Activated CD8-positive, alpha-beta memory T cell treated with anti-CD3 and anti-CD28 coated beads, Interleukin-2, amount 50 U/mL, for 48 hours (primary cell): ENCODE measurements around the gene TMEM108.
A peak's percentile ranks its signal among the peaks of the same experiment; 100 is the strongest.

Source experiments
- DNase-seq: peaks from one replicate; pipeline ENCODE4 v3.0.0-alpha.2; 2020

TMEM108 gene

DNA sequence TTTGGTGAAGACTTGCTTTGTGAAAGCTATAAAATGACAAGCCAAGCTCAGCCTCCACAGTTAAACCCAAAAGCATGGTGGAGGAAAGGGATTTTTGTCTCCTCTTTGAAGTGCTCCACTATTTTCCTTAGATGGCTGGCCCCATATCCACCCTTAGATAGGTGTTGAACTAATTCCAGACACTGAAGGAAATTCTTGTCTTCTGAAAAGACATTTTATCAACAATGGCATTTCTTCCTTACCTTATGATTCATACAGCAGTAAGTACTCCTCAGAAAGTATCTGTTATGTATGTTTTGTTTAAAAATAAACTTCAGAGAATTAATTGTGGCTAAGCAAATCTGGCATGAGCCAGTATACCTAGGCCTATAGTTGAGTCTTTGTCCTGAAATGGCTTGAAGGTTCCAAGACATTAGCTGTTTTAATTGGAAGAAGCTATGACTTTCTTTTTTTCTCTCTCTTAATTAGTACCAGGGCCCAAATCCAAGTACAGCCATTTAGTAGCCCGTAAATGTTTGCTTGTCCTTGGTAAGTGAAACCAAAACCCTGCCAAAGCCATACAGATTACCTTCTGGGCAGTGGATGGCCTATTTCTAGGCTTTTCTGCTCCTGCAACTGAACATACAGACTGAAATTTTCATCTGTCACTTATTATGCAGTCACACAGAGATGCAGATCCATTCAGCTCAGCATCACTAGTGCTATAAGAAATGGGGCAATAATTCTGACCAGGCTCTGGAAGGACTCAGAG, 356.5 kb downstream of the TMEM108 start:
- no peak for DNase-seq

GRCh38 chr3:133396906-133397305, 358.7 kb downstream of the TMEM108 start:
- no peak for DNase-seq

DNA sequence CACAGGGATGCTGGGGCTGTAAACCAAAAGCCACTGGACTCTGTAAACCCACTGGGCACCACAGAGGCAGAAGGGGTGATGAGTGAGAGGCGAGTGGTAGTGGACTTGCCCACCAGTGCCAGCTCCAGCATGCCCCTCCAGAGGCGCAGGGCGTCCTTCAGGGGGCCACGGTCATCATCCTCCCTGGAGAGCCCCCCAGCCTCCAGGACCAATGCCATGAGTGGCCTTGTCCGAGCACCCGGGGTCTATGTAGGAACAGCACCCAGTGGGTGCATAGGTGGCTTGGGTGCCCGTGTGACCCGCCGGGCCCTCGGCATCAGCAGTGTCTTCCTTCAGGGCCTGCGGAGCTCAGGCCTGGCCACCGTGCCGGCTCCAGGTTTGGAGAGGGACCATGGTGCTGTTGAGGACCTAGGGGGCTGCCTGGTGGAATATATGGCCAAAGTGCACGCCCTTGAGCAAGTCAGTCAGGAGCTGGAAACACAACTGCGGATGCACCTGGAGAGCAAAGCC, 361.9 kb downstream of the TMEM108 start, which contains the start of gene BFSP2:
TSS of gene BFSP2 (plus strand) at position 51 of the 510 bp plus-strand sequence. CDS start at position 79, 28 bp downstream.
- DNase-seq, result no peak

DNA sequence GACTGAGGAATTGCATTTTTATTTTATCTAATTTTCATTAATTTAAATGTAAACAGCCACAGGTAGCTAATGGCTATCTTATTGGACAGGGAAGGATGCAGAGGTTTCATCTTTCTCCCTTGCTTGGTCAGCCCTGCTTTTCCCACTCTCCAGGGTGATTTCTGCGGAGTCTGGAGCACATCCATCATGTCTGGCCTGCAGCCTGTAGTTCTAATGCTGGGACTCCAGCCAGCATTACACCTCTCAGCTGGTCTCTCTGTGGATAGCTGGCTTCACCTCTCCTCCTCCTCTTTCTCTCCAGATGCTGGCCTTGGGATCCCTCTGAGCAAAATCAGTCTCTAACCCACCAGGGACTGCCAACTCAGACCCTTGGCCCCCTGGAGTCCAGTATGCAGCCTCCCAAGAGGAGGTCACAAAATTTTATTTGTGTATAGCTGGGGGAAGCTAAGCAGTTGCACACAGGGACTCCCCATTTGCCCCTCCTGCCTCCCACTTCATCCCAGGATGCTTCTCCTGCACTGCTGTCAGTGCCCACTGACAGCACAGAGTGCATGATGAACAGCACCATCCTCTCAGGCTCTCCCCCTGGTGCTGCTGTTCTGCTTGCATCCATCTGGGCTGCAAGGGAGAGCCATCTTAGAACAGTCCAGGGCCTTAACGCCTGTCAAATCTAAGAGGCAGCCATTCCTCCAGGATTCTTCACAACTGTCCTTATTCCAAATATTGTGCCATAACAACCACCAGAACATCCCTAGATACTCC, 363.4 kb downstream of the TMEM108 start:
- no peak for DNase-seq

GRCh38 chr3:133404920-133405319, 366.7 kb downstream of the TMEM108 start:
- DNase-seq, result no peak

- no peak for DNase-seq
Measured at GRCh38 chr3:133408366-133408765, 370.2 kb downstream of the TMEM108 start.

- no peak for DNase-seq
Measured at GRCh38 chr3:133408961-133409360, 370.8 kb downstream of the TMEM108 start.

GRCh38 chr3:133410191-133410892, 372.2 kb downstream of the TMEM108 start:
- no peak for DNase-seq

DNA sequence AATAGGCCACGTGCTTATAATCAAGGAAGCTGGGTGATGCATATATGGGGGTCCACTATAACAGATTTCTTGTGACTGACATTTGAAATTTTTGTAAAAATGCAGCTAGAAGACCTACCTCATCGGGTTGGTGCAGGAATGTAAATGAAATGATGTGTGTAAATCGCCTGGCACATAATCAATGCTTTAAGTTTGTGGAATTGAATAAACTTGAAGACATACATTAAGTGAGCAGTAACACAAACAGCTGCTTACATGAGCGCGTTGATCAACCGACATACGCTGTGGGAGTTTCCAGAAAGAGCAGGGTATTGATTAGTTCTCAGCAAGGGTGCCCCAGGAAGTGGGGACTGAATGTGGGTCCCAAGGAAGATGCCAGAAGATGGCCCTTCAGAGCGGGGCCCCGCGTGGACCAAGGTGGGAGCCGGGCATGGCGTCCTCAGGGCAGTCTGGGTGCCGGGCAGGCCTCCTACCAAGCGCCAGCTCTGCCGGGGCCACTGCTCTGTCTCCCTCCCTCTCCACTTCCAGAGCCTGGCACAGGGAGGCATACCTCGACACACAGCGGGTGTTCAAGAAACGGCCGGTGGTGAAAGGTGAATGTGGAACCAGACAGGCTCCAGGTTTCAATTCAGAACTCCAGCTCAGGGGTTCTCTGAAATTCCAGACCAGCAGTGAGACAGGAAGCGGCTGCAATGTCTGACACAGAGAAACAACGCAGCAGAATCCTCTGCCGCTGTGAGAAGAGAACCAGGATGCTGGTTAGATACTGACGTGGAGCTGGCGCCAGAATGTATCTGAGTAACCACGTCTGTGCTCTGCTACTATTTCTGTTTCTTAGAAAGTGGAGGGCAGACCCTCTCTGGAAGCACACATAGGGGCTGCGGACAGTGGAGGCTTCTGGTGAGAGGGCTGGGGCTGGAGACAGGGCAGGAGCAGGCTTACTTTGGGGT, 374.3 kb downstream of the TMEM108 start:
- DNase-seq, result no peak

DNA sequence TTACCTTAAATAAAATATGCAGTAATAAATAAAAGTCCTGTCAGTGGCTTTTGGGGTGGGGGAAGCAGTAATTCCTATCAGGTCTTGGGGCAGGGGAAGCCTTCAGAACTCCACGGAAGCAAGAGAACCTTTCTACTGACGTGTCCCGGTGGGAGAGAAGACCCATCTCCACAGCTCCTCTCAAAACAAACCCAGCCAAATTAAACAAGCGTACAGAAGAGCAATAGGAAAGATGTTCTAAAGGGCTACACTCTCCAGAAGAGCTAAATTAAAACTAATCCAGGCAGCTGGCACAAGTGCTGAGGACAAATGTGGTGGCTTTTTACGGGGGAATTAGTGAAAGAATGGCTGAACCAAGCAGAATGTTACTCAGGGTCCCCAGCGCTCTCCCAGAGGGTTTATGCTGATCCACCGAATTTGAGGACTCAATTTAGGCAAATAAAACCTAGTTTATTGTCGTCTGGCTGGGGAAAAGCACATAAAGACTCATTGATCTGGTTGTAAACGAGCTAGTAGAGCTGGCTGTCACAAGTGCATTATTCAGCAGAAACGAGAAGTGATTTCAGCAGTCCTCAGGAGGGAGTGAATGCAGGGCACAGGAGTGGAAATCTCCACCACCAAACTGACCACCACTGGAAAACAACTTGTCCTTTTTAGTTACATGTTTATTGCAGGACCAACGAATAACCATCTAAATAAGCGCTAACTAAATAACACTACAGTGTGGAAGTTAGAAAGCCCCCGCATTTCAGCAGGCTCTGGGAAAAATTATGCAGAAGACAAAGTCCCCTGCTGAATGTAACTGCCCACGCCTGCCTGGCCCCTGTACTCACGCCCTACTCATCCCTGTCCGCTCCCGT, 375.2 kb downstream of the TMEM108 start:
- DNase-seq, result peak; percentile 42

GRCh38 chr3:133414021-133414392, 375.8 kb downstream of the TMEM108 start:
- no peak for DNase-seq

DNA sequence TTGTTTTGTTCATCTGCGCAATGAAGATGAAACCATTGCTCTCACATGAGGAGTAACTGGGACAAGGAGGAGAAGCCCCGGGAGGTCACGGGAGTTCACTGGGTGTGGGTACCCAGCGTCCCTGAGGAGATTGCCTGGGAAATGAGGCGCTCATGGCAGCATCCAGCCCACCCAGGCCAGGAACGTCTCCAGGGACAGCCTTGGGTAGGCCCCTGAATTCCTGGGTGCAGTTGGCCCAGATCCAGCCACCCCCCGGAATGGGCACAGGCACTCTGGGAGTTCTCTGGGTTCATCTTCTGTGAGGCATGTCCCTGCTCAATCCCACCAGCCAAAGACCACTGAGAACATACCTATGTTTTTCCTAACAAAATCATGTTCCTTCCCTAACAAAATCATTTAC, 380.2 kb downstream of the TMEM108 start:
- no peak for DNase-seq

- DNase-seq, result no peak
Measured at GRCh38 chr3:133419151-133419909, 381.1 kb downstream of the TMEM108 start.

- no peak for DNase-seq
Measured at GRCh38 chr3:133424937-133425869, 387.0 kb downstream of the TMEM108 start.

GRCh38 chr3:133425898-133426297, 387.7 kb downstream of the TMEM108 start:
- no peak for DNase-seq

GRCh38 chr3:133426721-133427120, 388.5 kb downstream of the TMEM108 start:
- no peak for DNase-seq

DNA sequence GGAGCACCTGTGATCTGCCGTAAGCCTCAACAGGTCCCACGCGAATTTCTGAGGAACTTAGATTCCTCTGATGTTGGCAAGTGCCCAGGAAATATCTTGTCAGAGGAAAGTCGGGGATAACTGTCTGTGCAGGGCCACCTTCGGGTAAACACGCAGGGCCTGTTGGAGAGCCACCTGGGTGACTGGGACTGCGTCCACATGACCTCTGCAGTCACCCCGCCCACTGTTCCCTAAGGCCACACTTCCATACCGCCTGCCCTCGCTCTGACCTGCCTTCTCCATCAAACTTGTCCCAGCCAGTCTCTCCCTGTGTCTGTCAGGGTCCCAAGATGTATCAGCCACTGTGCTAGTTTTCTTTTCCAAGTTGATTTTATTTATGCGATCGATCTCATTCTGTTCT, 390.4 kb downstream of the TMEM108 start:
- peak; percentile 35 for DNase-seq

- no peak for DNase-seq
Measured at GRCh38 chr3:133429063-133429462, 390.9 kb downstream of the TMEM108 start.

DNA sequence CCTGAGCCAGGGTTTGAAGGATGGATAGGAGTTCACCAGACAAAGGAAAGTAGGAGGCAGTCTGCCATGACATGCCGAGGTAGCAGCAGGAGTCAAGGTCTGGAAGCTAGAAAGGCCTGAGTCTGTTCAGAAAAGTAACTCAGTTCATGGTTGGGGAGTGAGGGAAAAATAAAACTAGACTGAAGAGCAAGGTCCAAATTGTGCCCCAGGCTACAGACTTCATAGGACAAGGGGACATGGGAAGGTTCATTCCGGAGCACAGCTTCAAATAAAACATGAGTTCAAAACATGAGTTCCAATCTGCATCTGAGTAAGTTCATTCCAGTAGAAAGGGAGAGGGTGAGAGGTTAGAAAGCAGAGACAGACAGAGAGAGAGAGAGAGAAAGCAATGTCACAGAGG, 401.4 kb downstream of the TMEM108 start:
- no peak for DNase-seq
